Measurements from ENCODE around the gene TRABD. TPM values are rescaled to one million over a fixed set of nuclear protein-coding genes. Genes with fewer than 3 reads are reported as not detected.

TRABD gene
- total RNA-seq, 1 donor from 2014 or later = 33.1 TPM

DNA sequence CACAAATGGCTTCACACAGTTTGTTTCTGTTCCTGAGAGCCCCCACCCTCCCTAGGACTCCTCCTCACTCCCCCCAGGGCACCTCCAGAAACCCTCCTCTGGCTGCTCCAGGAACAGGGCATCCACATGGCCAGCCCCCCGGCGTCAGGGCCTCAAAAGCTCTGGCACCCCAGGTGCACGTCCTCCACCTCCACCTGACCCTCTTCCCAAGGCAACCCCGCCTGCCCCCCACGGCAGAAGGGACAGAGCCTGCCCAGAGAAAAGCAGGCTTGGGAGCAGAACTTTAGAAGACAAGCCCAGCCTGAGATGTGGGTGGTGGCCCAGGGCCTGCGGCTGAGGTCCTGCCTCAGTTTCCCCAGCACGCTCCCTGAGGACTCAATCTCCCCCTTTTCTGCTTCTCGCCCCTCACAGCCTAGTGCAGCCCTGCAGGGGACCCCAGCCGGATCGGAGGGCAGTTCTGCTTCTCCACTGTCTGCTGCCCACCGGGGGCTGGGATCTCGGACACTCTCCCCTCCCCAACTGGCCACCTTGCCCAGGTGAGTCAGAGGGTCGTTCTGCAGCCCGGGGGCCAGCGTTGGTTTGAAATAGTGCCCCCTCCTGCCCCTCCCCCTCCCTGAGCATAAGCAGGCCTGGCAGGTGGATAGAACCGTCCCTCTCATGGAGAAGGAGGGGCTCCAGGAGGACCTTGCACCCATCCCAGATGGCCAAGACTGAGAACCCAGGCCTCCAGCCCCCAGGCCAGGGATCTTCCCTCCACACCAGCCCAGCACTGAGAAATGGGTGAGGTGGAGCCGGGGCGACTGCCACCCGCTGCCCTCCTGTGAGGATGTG lies 2.4 kb upstream of the TRABD start:
- no peaks in the 10 kb centered on the region for H3K36me3 Mint-ChIP-seq (ENCODE audit: low read depth, unreplicated experiment)
- H3K4me1 Mint-ChIP-seq (ENCODE audit: unreplicated experiment) = peaks cover 3% of the 10 kb centered on the region
- H3K27ac Mint-ChIP-seq (ENCODE audit: unreplicated experiment) = no peak overlapping the region
- no peak for DNase-seq (ENCODE audit: low spot score)
- no peak overlapping the region for H3K4me3 Mint-ChIP-seq (ENCODE audit: unreplicated experiment)
- TF ChIP-seq, protein P1, sequence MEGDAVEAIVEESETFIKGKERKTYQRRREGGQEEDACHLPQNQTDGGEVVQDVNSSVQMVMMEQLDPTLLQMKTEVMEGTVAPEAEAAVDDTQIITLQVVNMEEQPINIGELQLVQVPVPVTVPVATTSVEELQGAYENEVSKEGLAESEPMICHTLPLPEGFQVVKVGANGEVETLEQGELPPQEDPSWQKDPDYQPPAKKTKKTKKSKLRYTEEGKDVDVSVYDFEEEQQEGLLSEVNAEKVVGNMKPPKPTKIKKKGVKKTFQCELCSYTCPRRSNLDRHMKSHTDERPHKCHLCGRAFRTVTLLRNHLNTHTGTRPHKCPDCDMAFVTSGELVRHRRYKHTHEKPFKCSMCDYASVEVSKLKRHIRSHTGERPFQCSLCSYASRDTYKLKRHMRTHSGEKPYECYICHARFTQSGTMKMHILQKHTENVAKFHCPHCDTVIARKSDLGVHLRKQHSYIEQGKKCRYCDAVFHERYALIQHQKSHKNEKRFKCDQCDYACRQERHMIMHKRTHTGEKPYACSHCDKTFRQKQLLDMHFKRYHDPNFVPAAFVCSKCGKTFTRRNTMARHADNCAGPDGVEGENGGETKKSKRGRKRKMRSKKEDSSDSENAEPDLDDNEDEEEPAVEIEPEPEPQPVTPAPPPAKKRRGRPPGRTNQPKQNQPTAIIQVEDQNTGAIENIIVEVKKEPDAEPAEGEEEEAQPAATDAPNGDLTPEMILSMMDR (IDR thresholded peaks at IDR 0.05; ENCODE audit: unreplicated experiment) = no peak
- peaks cover 6% of the 10 kb centered on the region for H3K27me3 Mint-ChIP-seq (ENCODE audit: unreplicated experiment)
- H3K9me3 Mint-ChIP-seq (ENCODE audit: unreplicated experiment) = no peaks in the 10 kb centered on the region

- TF ChIP-seq, protein P1 (IDR thresholded peaks at IDR 0.05; ENCODE audit: unreplicated experiment) = no peak
- peaks cover 6% of the 10 kb centered on the region for H3K27me3 Mint-ChIP-seq (ENCODE audit: unreplicated experiment)
- peaks cover 3% of the 10 kb centered on the region for H3K4me1 Mint-ChIP-seq (ENCODE audit: unreplicated experiment)
- DNase-seq (ENCODE audit: low spot score) = no peak
- H3K9me3 Mint-ChIP-seq (ENCODE audit: unreplicated experiment) = no peaks in the 10 kb centered on the region
- H3K36me3 Mint-ChIP-seq (ENCODE audit: low read depth, unreplicated experiment) = no peaks in the 10 kb centered on the region
- H3K27ac Mint-ChIP-seq (ENCODE audit: unreplicated experiment) = no peak overlapping the region
- no peak overlapping the region for H3K4me3 Mint-ChIP-seq (ENCODE audit: unreplicated experiment)
Measured at GRCh38 chr22:50184004-50184901, 1.5 kb upstream of the TRABD start.

GRCh38 chr22:50184902-50185374 lies 775 bp upstream of the TRABD start:
- H3K4me3 Mint-ChIP-seq (ENCODE audit: unreplicated experiment) = no peak overlapping the region
- H3K4me1 Mint-ChIP-seq (ENCODE audit: unreplicated experiment) = peaks cover 3% of the 10 kb centered on the region
- no peak for DNase-seq (ENCODE audit: low spot score)
- TF ChIP-seq, protein P1 (IDR thresholded peaks at IDR 0.05; ENCODE audit: unreplicated experiment) = no peak
- H3K36me3 Mint-ChIP-seq (ENCODE audit: low read depth, unreplicated experiment) = no peaks in the 10 kb centered on the region
- H3K27ac Mint-ChIP-seq (ENCODE audit: unreplicated experiment) = no peak overlapping the region
- H3K9me3 Mint-ChIP-seq (ENCODE audit: unreplicated experiment) = no peaks in the 10 kb centered on the region
- H3K27me3 Mint-ChIP-seq (ENCODE audit: unreplicated experiment) = peaks cover 1% of the 10 kb centered on the region

DNA sequence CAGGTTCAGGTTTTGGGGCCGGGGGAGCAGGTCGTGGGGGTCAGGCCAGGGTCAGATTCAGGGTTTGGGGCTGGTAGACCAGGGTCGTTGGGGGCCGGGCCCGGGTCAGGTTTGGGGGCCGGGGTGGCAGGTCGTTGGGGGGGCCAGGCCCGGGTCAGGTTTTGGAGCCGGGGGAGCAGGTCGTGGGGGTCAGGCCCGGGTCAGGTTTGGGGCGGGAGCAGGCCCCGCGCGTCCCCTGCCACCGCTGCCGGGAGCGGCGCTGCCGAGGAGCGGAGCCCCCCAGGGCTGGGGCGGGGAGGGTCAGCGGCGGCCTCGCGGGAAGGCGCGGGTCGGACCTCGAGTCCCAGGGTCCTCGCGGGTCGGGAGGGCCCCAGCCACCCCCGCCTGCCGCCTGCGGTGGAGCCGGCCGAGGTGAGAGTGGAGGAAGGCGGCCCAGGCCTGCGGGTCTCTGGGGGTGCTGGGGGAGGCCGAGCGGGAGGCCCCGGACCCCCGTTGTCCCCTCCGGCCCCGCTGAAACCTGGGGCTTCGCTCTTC lies 535 bp downstream of the TRABD start:
- H3K4me1 Mint-ChIP-seq (ENCODE audit: unreplicated experiment) = peaks cover 3% of the 10 kb centered on the region
- TF ChIP-seq, protein P1 (IDR thresholded peaks at IDR 0.05; ENCODE audit: unreplicated experiment) = no peak
- H3K9me3 Mint-ChIP-seq (ENCODE audit: unreplicated experiment) = no peaks in the 10 kb centered on the region
- H3K27me3 Mint-ChIP-seq (ENCODE audit: unreplicated experiment) = peaks cover 3% of the 10 kb centered on the region
- peaks cover under 1% of the 10 kb centered on the region for H3K36me3 Mint-ChIP-seq (ENCODE audit: low read depth, unreplicated experiment)
- H3K27ac Mint-ChIP-seq (ENCODE audit: unreplicated experiment) = no peak overlapping the region
- DNase-seq (ENCODE audit: low spot score) = no peak
- H3K4me3 Mint-ChIP-seq (ENCODE audit: unreplicated experiment) = peak overlapping the region; percentile 92

All from endothelial cell (in vitro differentiated cells).